Stimulated activated CD8-positive, alpha-beta memory T cell treated with anti-CD3 and anti-CD28 coated beads, Interleukin-4, amount 100 ng/mL, for 4 hours (primary cell): ENCODE results near the gene ZNF583.
A peak's percentile ranks its signal among the peaks of the same experiment; 100 is the strongest.

Experiments
- DNase-seq, 2 donors: peaks; one replicate each; pipeline ENCODE4 v3.0.0-alpha.2; 2020; ENCODE audit warnings: low read depth in 2 of 2, low spot score in 1 of 2

ZNF583 gene

GRCh38 chr19:56403764-56404704 lies at the start of gene ZNF583:
ZNF583 (plus strand) TSS chr19:56404332; CDS start chr19:56407115, 2,783 bp downstream.
- peak; percentile 79 to 80 for DNase-seq

GRCh38 chr19:56355517-56355916 lies 48.6 kb upstream of the ZNF583 start:
- DNase-seq: no peak

GRCh38 chr19:56356944-56357343 lies 47.2 kb upstream of the ZNF583 start:
- DNase-seq: no peak

GRCh38 chr19:56360841-56361240 lies 43.3 kb upstream of the ZNF583 start:
- DNase-seq: no peak

GRCh38 chr19:56367829-56368711 lies 36.1 kb upstream of the ZNF583 start:
- peak; percentile 38 to 70 for DNase-seq

- DNase-seq: no peak
These were observed 34.1 kb upstream of the ZNF583 start for GRCh38 chr19:56369886-56370676.

- no peak for DNase-seq
These were observed 31.9 kb upstream of the ZNF583 start for GRCh38 chr19:56372281-56372680.

- no peak for DNase-seq
These were observed 26.8 kb upstream of the ZNF583 start for GRCh38 chr19:56377105-56377924.

- DNase-seq: no peak
These were observed 20.1 kb upstream of the ZNF583 start for GRCh38 chr19:56383826-56384605.

- DNase-seq: peak; percentile 78 to 86
These were observed 10.8 kb upstream of the ZNF583 start, which contains the start of gene ZNF582 for GRCh38 chr19:56393119-56394012. ZNF582 (minus strand) TSS chr19:56393534; CDS start chr19:56391752, 1,782 bp downstream.

- no peak for DNase-seq
These were observed 5.3 kb upstream of the ZNF583 start for GRCh38 chr19:56398809-56399208.

GRCh38 chr19:56400485-56400884 lies 3.6 kb upstream of the ZNF583 start:
- DNase-seq: no peak

GRCh38 chr19:56403261-56403660 lies 871 bp upstream of the ZNF583 start:
- DNase-seq: no peak

- DNase-seq: no peak
These were observed 549 bp downstream of the ZNF583 start for GRCh38 chr19:56404705-56405056.

GRCh38 chr19:56405062-56405461 lies 930 bp downstream of the ZNF583 start:
- DNase-seq: no peak

GRCh38 chr19:56423276-56423984 lies 19.3 kb downstream of the ZNF583 start:
- no peak for DNase-seq

GRCh38 chr19:56423985-56424353 lies 19.8 kb downstream of the ZNF583 start:
- DNase-seq: no peak
